ENCODE measurements around the gene TM4SF5.

The TM4SF5 gene

GRCh38 chr17:4806456-4806776 lies 34.7 kb downstream of the TM4SF5 start:
- H3K4me3 ChIP-seq (ENCODE audit: low read depth, low read length), result peak overlapping the region; percentile 72
- DNase-seq (ENCODE audit: low read depth, low spot score), result no peak
- ChIA-PET CTCF (interaction anchor here (1.2 to 3.3 kb wide), 4 partner anchors 17 to 240 kb away, joined by 3 to 28 read pairs (median 4); partner anchors contain the start of gene GLTPD2), POLR2A (interaction anchor here (0.8 to 1.5 kb wide), 3 partner anchors 10 to 16 kb away, joined by 3 to 19 read pairs (median 6); partner anchors contain the start of gene PSMB6)
- TF ChIP-seq CTCF (IDR thresholded peaks at IDR 0.05; ENCODE audit: insufficient read depth, low read length, missing control alignments), result no peak

GRCh38 chr17:4806777-4807604 lies 35.3 kb downstream of the TM4SF5 start, which contains the start of gene PLD2:
PLD2 (plus strand) TSS chr17:4807152; CDS start chr17:4807773, 621 bp downstream.
- CTCF ChIA-PET, result interaction anchor here (0.7 to 3.3 kb wide), 6 partner anchors 11 to 241 kb away, joined by 3 to 28 read pairs (median 3); partner anchors contain the start of genes GLTPD2 and PSMB6
- H3K4me3 ChIP-seq (ENCODE audit: low read depth, low read length), result peak within 1 kb of the TSS; percentile 72
- POLR2A ChIA-PET, result interaction anchor here (0.8 to 1.5 kb wide), 3 partner anchors 11 to 17 kb away, joined by 3 to 19 read pairs (median 6); partner anchors contain the start of gene PSMB6
- DNase-seq (ENCODE audit: low read depth, low spot score), result no peak
- TF ChIP-seq CTCF (IDR thresholded peaks at IDR 0.05; ENCODE audit: insufficient read depth, low read length, missing control alignments), result no peak

- TF ChIP-seq CTCF (IDR thresholded peaks at IDR 0.05; ENCODE audit: insufficient read depth, low read length, missing control alignments), result no peak
- ChIA-PET CTCF (interaction anchor here (0.7 to 3.3 kb wide), 6 partner anchors 8 to 98 kb away, joined by 3 to 28 read pairs (median 4); partner anchors contain the start of genes GLTPD2 and PSMB6), POLR2A (interaction anchor here (1.5 kb wide), 1 partner anchor 11 kb away, joined by 3 read pairs; no protein-coding TSS in a partner anchor)
- no peak for DNase-seq (ENCODE audit: low read depth, low spot score)
- peak overlapping the region; percentile 72 for H3K4me3 ChIP-seq (ENCODE audit: low read depth, low read length)
These were observed 36.1 kb downstream of the TM4SF5 start for GRCh38 chr17:4807605-4808377.

GRCh38 chr17:4808378-4808767 lies 36.7 kb downstream of the TM4SF5 start:
- no peak for DNase-seq (ENCODE audit: low read depth, low spot score)
- TF ChIP-seq CTCF (IDR thresholded peaks at IDR 0.05; ENCODE audit: insufficient read depth, low read length, missing control alignments), result no peak
- POLR2A ChIA-PET, result interaction anchor here (0.6 kb wide), 1 partner anchor 11 kb away, joined by 3 read pairs; no protein-coding TSS in a partner anchor
- peak overlapping the region; percentile 20; the same call in 1 of the 2 replicates for H3K4me3 ChIP-seq (ENCODE audit: low read depth, low read length)
- CTCF ChIA-PET, result interaction anchor here (1.2 to 2.8 kb wide), 2 partner anchors 9 to 19 kb away, joined by 4 to 10 read pairs; partner anchors contain the start of gene GLTPD2

GRCh38 chr17:4810696-4811290 lies 39.1 kb downstream of the TM4SF5 start:
- CTCF ChIA-PET, result interaction anchor here (2.8 kb wide), 1 partner anchor 21 kb away, joined by 10 read pairs; the partner anchor contains the start of gene GLTPD2
- no peak overlapping the region for H3K4me3 ChIP-seq (ENCODE audit: low read depth, low read length)
- POLR2A ChIA-PET, result no interaction called here
- TF ChIP-seq CTCF (IDR thresholded peaks at IDR 0.05; ENCODE audit: insufficient read depth, low read length, missing control alignments), result no peak
- DNase-seq (ENCODE audit: low read depth, low spot score), result no peak

Measured in AG04449 (cell line).